GM12865 (cell line): Measurements from ENCODE around the gene PCDHB13.
"Not testable (repeated sequence)": the region's sequence is repeated elsewhere in the genome, so short reads cannot be mapped to it uniquely, and the experiment has no call there.

Experiments used
- DNase-seq: peaks from one replicate; pipeline ENCODE4 v3.0.0; 2010; ENCODE audit warnings: low read depth
- H3K4me3 ChIP-seq: 2 replicates; pipeline ENCODE4 v1.5.1; 2011; ENCODE audit warnings: mild to moderate bottlenecking, low read depth, low read length, control low read depth
- TF ChIP-seq, protein P1 (sequence below): IDR thresholded peaks from 2 replicates; pipeline ENCODE4 v1.5.1; 2011; ENCODE audit warnings: low read length, control low read depth, low read depth, inconsistent platforms; ENCODE audit not compliant: insufficient read depth; ENCODE audit errors: missing control alignments

Gene PCDHB13

GRCh38 chr5:141186897-141187512 is 26.7 kb upstream of the PCDHB13 start, which contains the start of gene PCDHB9:
Gene PCDHB9 (plus strand): TSS chr5:141187161. CDS start chr5:141187319, 158 bp downstream.
- TF ChIP-seq, protein P1, sequence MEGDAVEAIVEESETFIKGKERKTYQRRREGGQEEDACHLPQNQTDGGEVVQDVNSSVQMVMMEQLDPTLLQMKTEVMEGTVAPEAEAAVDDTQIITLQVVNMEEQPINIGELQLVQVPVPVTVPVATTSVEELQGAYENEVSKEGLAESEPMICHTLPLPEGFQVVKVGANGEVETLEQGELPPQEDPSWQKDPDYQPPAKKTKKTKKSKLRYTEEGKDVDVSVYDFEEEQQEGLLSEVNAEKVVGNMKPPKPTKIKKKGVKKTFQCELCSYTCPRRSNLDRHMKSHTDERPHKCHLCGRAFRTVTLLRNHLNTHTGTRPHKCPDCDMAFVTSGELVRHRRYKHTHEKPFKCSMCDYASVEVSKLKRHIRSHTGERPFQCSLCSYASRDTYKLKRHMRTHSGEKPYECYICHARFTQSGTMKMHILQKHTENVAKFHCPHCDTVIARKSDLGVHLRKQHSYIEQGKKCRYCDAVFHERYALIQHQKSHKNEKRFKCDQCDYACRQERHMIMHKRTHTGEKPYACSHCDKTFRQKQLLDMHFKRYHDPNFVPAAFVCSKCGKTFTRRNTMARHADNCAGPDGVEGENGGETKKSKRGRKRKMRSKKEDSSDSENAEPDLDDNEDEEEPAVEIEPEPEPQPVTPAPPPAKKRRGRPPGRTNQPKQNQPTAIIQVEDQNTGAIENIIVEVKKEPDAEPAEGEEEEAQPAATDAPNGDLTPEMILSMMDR = peak; percentile 39
- DNase-seq = peak; percentile 40
- peak within 1 kb of the TSS; percentile 40 for H3K4me3 ChIP-seq

GRCh38 chr5:141188682-141189081 is 25.0 kb upstream of the PCDHB13 start:
- not testable (repeated sequence) for DNase-seq, H3K4me3 ChIP-seq

GRCh38 chr5:141189131-141189530 is 24.6 kb upstream of the PCDHB13 start:
- DNase-seq, H3K4me3 ChIP-seq: not testable (repeated sequence)

DNA sequence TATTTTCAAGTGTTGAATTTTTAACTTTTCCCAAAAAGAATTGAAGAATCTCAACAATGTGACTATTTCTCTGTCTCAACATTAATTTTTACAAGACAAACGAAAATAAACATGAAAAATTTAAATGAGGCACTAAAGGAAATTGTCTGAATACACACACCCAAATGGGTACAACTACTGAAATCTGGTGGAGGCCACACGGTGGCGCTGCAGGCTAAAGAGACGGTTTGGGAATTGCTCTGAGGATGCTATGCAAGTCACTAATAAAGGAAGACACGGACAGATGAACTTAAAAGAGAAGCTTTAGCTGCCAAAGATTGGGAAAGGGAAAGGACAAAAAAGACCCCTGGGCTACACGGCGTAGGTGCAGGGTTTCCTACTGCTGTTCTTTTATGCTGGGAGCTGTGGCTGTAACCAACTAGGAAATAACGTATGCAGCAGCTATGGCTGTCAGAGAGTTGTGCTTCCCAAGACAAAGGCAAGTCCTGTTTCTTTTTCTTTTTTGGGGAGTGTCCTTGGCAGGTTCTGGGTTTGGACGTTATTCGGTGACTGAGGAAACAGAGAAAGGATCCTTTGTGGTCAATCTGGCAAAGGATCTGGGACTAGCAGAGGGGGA is 21.5 kb upstream of the PCDHB13 start, which contains the start of gene PCDHB10:
TSS of gene PCDHB10 (plus strand) at position 244 of the 616 bp plus-strand sequence. CDS start at position 444, 200 bp downstream.
- TF ChIP-seq, protein P1 = peak; percentile 28
- peak; percentile 2 for DNase-seq
- no peak within 1 kb of the TSS for H3K4me3 ChIP-seq

GRCh38 chr5:141194332-141194731 is 19.4 kb upstream of the PCDHB13 start:
- not testable (repeated sequence) for DNase-seq, H3K4me3 ChIP-seq

GRCh38 chr5:141196363-141196762 is 17.4 kb upstream of the PCDHB13 start:
- no peak overlapping the region for H3K4me3 ChIP-seq
- TF ChIP-seq, protein P1 = no peak
- DNase-seq = no peak

DNA sequence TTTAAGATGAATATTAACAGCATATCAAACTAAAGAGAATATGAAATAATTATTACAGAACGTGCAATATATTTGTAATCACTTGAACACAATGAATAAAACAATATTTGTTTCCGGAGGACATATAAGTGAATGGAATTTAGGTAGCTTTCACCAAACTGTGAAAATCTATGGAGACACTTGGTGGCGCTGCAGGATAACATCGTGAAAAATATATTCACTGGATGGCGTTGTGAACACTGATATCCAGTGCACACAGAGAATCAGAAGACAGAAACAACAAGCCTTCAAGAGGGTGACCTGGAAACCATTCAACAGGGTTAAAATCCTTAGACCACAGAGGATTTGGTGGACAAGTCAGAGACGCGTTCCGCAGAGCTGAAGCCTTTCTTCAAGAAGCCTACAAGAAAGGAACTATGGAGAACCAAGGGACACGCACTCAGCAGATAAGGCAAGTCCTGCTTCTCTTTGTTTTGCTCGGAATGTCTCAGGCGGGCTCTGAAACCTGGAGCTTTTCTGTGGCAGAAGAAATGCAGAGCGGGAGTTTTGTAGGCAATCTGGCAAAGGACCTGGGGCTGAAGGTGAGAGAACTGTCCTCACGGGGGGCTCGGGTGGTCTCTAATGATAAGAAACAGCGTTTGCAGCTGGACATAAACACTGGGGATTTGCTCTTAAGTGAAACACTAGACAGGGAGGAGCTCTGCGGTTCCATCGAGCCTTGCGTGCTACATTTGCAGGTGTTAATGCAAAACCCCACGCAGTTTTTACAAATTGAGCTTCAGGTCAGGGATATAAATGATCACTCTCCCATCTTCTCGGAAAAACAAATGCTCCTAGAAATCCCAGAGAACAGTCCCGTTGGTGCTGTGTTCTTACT is 14.1 kb upstream of the PCDHB13 start, which contains the start of gene PCDHB11:
TSS of gene PCDHB11 (plus strand) at position 269 of the 877 bp plus-strand sequence. CDS start at position 417, 148 bp downstream.
- TF ChIP-seq, protein P1 = no peak
- DNase-seq = no peak
- H3K4me3 ChIP-seq = no peak within 1 kb of the TSS

DNA sequence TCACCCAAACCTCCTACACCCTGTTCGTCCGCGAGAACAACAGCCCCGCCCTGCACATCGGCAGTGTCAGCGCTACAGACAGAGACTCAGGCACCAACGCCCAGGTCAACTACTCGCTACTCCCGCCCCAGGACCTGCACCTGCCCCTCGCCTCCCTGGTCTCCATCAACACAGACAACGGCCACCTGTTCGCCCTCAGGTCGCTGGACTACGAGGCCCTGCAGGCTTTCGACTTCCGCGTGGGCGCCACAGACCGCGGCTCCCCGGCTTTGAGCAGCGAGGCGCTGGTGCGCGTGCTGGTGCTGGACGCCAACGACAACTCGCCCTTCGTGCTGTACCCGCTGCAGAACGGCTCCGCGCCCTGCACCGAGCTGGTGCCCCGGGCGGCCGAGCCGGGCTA is 12.6 kb upstream of the PCDHB13 start:
- not testable (repeated sequence) for DNase-seq, H3K4me3 ChIP-seq

- DNase-seq, H3K4me3 ChIP-seq: not testable (repeated sequence)
Measured at GRCh38 chr5:141201646-141202045, 12.1 kb upstream of the PCDHB13 start.
